Keratinocyte (primary cell): ENCODE measurements around the gene DESI2.

Experiments
- EZH2 ChIP-seq: IDR thresholded peaks from one replicate; pipeline ENCODE4 v1.6.1; 2012; ENCODE audit warnings: inconsistent platforms, mild to moderate bottlenecking, low read length, moderate library complexity
- TF ChIP-seq, protein P1 (sequence below), 3 experiments: IDR thresholded peaks in 1 of 3; conservative IDR thresholded peaks in 1 of 3; optimal IDR thresholded peaks in 1 of 3; 2 replicates in 2 of 3; 3 replicates in 1 of 3; pipeline versions ENCODE3 to v1.5.1; 2011; ENCODE audit warnings: low read length in 3 of 3, mild to moderate bottlenecking in 3 of 3, moderate library complexity in 2 of 3, control low read depth in 1 of 3, inconsistent platforms in 1 of 3; ENCODE audit not compliant: insufficient read depth in 2 of 3; ENCODE audit errors: extremely low read depth in 1 of 3

DNA sequence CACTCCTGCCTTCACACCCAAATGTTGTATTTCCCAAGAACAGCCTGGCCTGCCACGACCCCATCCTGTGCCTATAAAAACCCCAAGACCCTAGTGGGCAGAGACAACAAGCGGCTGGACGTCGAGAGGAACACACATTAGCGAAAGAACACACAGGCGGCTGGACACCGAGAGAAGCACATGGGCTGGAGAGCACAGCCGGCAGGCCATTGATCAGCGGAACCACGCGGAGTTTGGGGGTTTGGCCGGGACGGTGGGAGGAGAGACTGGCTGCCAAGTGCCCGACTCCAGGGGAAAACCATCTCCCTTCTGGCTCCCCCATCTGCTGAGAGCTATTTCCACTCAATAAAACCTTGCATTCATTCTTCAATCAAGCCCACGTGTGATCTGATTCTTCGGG, 10.4 kb upstream of the DESI2 start:
- TF ChIP-seq, protein P1, sequence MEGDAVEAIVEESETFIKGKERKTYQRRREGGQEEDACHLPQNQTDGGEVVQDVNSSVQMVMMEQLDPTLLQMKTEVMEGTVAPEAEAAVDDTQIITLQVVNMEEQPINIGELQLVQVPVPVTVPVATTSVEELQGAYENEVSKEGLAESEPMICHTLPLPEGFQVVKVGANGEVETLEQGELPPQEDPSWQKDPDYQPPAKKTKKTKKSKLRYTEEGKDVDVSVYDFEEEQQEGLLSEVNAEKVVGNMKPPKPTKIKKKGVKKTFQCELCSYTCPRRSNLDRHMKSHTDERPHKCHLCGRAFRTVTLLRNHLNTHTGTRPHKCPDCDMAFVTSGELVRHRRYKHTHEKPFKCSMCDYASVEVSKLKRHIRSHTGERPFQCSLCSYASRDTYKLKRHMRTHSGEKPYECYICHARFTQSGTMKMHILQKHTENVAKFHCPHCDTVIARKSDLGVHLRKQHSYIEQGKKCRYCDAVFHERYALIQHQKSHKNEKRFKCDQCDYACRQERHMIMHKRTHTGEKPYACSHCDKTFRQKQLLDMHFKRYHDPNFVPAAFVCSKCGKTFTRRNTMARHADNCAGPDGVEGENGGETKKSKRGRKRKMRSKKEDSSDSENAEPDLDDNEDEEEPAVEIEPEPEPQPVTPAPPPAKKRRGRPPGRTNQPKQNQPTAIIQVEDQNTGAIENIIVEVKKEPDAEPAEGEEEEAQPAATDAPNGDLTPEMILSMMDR (optimal IDR thresholded peaks at IDR 0.05 in 1 of 3, IDR thresholded peaks at IDR 0.05 in 1 of 3, conservative IDR thresholded peaks at IDR 0.05 in 1 of 3; ENCODE audit: extremely low read depth in 1 of 3, insufficient read depth in 2 of 3, low read length in 3 of 3): no peak
- TF ChIP-seq EZH2: no peak
